Embryonic facial prominence (tissue), 1 donor: ENCODE results near the gene LAMA4.

Experiments
- DNase-seq: peaks from one replicate; pipeline ENCODE4 v3.0.0-alpha.2; 2016; ENCODE audit errors: extremely low spot score

The LAMA4 gene

DNA sequence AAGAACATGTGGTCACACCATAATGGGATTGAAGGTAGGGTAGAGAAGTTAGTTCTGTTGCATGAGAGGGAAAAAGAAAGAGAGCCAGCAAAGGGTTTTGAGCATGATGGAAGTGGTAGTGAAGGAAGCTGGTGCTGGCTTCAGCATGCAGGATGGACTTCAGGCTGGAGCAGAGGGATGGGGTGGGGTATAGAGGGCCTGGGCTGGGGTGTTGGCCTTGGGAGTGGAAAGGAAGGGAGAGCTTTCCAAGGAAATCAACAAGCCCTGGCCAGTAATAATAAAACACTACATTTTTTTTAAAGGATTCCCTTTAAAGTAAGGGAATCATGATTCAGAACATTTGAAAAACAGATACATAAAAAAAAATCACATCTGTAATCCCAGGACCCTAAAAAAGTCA is 61.2 kb downstream of the LAMA4 start:
- no peak for DNase-seq

DNA sequence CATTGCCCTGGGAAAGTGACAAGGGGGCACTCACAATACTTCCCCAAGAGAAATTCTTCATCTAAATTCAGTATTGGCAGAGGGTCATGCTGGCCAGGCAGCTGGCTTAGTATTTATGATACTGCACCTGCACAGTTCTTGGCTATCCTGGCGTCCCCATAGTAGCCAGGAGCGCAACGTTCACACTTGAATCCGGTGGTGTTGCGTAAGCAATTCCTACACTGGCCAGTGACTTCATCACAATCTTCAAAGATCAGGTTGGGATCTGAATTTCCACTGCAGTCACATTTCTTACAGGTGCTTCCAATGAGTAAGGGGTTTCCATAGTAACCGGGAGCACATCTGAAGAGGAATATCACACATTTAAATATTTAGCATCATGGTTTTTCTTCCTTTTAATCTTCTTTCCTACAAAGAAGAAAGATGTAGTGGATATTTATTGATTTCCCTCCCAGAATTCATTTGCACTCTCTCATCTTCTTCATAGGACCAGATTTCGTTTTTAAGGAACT is 62.8 kb downstream of the LAMA4 start:
- DNase-seq: no peak

DNA sequence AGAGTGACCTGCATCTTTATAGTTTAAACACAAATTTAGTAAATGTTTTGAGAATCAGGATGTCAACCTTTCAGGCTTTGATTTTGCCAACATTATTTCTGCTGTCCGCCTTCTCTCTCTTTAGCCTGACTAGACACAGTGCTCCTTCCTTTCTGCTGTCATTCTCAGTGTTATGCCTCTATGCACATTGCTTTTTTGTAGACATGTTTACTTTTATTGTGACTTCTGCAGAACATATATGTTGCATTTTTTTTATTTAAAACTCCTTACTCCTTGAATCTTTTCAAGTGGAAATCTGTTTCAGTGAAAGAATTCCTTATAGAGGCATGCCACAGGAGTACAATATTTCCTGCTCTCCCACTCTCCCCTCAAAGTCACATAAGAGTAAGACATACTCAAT is 64.2 kb downstream of the LAMA4 start:
- DNase-seq: no peak

DNA sequence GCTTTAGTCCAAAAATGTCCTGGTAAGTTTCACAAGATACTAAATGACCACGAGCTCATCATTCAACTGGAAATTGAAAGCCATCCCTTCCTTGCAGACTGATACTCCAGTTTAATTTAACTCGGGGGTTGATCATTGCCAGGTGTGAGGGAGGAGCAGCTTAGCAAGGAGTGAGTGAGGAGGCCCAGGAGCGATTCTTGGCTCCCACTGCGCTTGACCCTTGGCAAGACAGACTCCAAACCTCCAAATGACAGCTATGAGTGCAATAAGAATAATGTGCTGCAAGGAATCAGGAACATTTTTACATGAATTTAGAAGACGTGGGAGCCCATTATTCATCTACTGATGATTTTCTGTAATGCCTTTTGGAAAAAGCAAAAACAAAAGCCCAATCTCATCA is 64.9 kb downstream of the LAMA4 start:
- no peak for DNase-seq

DNA sequence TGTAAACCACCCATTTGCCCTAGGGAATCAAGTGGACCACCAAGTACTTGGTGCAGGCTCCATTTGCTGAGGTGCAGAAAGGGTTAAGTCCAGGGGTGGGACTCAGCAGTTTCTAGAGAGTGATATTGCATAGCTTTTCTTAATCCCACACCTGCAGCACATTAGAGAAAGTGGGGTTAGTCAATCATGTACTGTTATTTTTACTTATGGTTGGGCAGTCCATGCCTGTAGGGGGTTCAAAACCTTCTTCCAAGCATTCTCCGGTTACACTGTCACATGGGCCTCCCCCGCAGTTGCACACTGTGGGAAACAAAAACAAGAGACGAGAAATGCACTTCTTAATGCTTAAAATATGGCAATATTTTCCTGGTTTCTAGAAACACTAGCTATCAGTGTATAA is 65.5 kb downstream of the LAMA4 start:
- DNase-seq: peak; percentile 76

DNA sequence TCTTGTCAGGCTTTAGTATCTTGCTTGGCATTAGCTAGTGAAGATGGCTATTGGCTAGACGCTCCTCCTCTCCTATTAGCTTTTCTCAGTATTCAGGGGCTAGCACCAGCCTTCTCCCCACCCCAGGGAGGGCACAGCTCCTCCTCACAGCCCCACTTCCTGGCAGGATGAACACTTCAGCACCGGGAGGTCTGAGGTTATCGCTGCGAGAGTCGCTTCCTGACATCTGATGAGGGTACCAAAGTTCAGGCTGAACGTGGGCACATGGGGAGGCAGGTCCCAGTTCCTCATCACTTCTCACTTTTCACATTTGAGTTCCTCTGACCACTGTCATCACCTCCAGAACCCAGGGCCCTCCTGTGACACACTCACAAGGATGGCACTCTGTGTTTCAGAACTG is 66.6 kb downstream of the LAMA4 start:
- no peak for DNase-seq

DNA sequence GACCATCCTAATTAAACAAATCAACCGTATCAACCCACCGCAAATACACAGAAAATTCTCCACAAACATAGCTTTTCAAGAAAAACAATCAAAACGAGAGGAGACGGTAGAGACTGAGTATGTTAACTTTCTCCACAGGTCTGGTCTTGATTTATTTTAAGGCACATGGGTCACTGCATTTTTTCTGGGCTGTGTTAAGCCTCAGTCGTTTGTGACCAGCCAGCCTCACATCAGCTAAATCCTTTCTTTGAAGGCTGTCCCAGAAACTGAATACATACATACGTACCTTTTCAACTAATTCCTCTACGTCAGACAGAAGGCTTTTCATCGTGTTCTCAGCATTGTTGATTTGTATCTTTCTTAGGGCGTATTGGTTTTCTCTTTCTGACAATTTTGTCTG is 69.4 kb downstream of the LAMA4 start:
- DNase-seq: peak; percentile 78

DNA sequence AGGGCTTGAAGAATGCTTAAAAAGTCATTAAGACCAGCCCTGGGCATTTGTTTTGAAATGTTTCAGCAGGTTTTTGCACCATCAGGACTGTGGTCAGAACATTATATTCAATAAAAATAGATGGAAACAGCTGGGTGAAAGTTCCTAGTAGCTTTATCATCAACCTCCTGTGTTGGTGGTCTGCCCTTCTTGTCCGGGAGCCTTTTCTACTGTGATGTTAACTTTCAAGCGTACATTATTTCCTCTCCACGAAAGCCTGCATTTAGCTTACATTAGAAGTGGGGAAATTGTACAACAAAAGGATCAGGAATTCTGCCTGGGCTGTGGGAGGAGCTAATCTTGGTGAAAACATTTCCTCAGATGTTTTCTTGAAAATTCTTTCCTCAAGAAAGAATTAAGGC is 71.1 kb downstream of the LAMA4 start:
- no peak for DNase-seq

DNA sequence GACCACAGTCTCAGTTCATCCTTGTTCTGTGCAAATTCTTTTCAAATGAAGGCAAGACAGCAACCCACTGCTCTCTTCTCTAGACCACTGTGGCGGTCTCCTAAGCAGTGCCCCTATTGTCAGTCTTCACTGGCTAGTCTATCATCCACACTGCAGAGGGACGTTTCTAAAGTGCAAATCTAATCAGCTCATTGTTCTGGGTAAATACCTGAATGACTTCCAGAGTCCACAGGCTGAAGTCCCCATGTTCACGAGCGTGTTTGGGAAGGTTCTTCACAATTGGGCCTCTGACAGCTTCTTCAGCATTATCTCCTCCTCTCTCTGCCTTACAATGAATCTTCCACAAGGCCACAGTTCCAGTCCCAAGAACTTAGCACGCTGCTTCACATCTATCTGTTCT is 73.2 kb downstream of the LAMA4 start:
- DNase-seq: no peak

DNA sequence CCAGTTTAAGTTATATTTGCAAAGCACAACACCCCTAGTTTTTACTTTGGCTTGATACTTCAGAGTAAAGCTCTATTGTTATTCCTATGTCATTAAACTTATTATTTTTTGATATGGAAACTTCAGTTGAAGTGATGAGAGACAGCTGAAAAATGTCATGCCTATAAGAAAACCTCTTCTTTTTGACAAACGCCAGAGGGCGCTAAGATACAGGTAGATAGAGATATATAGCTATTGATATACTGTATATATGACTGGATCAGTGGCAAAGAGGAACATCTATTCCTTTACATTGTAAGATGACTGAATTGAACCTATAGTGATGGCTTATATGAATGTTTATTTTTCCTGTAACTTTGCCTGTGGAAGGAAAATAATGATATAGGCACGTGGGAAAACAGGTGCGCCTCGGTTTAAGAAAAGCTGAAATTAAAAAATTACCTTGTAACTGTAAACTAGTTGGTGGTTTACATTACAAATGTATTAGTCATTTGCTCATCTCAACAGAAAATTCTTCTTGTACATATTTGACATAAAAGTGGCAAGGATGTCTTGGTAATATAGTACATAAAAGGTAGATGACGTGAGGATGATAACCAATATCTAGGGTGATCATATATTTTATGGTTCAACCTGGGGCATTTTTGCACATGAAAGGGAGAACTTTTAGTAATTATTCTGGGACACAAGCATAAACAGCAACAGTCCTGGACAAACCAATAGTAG is 74.1 kb downstream of the LAMA4 start:
- peak; percentile 83 for DNase-seq

DNA sequence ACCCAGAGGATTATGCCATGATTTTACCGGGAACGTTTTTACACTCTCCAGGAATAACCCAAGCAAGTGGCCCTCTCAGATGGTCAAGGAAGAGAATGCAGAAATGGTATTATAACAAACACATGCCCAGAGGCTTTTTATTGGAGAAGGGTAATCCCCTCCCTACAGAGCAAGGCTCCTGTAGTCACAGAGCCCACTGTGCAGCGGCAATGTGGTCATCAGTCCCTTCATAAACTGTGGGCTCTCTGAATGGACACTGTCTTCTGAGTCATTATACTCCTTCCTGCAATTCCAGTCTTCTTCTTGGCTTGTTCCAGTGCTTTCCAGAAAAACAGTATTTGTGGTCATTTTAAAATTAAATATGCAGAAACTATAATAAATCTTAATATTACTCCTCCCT is 74.7 kb downstream of the LAMA4 start:
- no peak for DNase-seq

DNA sequence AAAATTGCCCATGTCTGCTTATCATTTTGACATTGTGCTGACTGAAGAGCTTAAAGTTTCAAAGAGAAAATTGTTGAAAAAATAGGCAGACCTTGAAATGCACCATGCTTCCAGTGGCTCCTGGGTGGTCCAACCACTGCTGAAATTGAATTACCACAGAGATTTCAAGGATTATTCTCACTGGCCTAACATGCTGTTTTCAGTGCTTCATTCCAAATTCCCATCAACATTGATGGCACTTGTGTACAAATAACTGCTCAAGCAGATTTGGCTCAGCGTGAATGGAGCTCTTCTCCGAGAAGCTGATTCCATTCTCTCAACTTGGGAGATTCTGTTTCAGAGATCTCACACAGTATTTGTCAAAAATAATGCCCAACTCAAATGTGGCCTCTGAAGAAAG is 75.5 kb downstream of the LAMA4 start:
- DNase-seq: no peak

DNA sequence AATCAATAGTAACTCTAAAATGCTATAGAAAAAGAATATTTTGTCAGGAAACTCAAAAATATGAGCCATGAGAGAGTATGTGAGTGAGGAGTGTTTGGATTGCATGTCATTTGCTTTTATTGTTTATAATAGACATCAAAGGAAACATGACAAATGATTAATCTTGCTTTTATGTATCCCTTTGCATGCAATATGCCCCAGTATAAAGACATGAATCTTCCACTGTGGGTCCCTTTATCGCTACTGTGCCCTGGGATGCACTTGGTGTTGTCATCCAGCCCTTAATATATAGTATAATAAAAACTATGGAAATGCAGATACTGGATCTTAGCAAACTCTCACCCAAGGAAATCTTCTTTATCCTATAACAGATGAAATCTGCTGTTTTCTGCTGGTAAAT is 77.3 kb downstream of the LAMA4 start:
- DNase-seq: no peak

DNA sequence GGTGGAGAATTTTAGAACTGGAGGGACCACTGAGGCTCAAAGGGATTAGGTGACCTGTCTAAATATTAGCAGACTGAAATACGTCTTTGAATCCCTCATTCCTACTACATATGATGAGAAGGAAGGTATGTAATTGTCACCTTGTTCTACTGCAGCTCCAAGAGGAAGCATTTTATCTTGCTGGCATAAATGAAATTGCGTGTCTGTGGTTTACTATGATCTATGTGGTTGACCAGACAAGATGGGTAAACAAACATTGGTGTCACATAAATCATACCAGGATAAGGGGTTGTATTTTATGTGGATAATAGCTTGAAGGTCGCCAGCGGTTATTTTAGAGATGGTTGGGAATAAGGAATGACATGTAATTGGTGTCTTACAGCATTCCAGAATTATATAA is 78.2 kb downstream of the LAMA4 start:
- no peak for DNase-seq

DNA sequence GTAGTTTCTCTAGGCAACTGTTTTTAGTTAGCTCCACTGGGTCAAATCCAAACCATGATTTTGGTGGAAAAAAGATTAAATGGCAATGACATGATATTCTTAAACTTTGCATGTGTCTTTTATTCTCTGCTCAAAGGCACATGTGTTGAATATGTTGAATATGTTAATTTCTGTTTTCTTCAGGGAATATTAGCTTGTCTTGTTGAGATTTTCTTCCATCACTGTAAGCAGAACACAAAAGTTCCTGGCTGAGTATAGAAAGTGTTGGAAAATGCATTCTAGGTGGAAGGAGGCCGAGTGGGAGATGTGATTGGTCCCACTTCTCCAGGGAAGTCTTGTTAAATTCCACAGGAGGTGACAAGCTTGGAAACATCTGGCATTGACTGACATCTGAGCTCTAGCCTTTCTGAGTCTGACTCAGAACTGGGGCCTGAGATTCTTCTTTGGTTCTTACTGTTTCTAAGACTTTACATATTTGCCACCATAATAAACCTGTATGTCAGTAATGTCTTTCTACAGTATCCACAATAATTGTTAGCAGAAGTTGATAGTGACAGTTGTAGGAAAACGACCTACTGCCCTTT is 81.1 kb downstream of the LAMA4 start:
- peak; percentile 36 for DNase-seq

DNA sequence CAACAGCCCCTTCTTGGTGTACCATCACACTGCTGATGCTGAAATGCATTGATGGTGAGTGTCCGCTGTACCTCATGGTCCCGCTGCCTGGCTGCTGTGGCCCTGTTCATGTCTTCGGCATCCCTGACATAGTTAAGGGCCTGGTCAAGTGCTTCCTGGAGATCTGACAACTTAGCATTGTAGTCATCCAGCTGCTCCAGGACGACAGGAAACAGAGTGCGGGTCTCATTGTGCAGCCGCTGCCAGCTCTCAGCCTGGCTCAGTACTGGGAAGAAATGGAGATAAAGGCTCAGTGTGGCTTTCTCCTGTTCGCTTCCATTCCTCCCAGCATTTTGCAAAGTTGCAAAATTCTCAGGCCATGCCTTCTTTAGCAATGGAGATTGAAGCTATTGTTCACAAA is 81.8 kb downstream of the LAMA4 start:
- no peak for DNase-seq

DNA sequence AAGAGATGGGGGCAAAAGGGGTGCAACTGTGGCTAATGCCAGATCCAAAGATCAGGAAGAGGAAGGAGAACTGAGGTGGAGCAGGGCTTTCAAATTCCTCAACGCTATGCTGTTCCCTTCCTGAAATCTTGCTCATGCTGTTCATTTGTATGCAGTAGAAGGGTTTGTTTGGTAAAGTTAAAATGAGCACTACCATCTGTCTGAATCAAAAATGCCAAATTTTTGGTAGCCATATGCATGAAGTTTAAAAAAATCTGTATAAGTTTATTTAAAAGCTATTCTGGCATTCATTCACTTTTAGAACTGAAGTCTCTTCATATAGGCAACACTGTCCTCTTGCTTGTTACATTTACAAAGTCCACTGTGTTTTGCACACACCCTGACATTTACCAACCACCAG is 84.8 kb downstream of the LAMA4 start:
- DNase-seq: no peak

DNA sequence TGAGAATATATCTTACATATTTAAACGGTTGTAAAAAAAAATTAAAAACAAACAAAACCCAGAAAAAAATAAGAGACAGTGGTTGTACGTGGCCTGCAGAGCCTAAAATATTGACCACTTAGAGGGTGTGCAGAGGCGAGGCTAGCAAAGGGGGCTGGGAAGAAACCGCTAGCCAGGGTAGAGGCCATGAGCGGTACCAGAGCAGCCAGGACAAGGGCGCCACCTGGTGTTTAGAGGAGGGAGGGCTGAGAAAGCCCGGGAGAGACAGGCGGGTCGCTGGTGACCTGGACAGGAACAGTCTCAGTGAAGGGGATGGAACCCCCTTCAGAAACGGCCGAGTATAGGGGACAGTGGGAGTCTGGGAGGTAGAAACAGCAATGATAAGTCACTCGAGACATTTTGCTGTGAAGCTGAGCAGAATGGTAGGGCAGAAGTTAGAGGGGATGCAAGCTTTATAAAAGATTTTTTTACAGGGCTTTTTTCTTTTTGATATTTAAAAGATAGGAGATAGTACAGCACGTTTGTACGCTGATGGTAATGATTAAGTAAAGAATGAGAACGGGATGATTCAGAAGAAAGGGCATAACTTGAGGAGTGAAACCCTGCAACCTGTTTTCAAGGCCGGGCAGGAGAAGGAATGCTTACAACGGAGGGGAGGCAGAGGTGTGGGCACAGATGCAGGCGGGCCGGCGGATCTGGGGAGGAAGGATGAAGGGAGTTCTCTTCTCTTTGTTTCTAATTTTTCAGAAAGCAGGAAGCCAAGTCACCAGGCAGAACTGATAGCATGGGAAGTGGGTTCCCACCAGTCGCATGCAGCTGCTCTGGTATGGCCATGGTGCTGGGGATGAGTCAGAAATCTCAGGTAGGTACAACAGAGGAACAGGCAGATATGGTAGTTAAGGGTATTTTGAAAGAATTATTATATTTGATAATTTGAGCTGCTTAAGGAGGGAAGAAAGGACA is 90.8 kb downstream of the LAMA4 start:
- DNase-seq: no peak

DNA sequence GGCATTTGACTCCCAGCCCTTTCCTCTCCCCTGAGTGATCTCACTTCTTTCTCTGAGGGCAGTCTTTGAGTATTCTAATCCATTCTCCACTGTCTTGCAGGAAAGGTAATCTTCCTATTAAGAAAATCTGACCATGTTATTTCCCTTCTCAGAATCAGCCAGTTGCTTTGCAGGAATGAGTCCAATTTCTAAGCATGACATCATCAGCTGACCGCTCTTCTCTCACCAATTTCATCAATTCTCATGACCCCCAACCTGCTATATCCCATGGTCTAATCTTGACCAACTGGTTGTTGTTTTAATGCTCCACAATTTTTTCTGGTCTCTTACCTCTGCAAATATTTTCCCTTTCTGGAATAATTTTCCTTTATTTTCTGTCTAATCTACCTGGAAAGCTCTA is 93.6 kb downstream of the LAMA4 start:
- DNase-seq: no peak

DNA sequence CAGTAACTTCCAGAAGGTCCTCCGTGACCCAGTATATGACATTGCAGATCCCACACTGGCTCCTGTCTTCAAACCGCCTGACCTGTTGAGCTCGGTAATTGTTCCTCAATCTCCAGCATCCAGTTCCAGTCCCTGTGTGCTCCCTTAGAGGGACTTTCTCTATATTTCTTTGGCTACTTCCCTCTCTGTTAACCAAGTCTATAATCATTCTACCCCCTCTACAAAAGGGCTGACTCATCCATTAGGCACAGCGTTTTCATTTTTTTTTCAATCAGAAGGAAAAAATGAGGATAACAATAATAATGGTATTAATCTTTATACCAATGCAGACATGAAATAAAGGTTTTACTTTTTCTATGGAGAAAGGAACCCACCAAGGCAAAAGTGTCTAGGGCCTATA is 97.7 kb downstream of the LAMA4 start:
- no peak for DNase-seq

DNA sequence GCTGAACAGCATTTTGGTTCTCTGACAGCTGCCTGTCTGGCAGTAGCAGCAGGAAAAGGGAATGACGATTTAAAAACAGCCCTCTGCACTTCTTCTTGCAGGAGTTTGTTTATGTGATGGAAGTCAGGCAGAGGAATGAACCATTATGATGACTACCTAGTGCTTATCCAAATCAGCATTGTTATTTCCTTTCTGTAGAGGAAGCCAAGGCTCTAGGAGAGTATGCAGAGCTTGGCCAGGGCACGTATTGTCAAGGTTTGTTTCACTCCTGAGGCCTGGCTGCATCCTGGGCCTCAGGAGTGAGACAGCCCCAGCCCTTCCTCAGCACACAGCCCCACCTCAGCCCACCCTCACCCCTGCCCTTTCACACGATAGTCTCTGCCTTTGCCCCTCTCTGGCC is 98.5 kb downstream of the LAMA4 start:
- DNase-seq: no peak

DNA sequence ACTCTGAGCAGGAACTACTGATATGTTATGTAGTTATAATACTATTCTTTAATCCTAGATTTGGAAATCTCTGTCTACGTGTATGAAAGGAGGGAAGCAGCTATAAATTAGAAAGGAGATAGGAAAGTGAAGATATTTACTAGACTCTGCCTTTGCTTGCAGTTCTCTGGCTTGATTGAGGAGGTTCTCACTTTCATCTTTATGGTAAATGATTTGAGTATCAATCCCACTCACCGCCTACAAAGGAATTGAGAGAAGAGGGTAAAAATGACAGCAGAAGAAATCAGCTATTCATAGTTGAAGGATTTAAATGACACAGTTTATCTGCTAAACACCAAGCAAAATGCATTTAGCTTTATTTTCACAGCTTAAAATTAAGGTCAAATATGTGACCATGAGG is 99.7 kb downstream of the LAMA4 start:
- no peak for DNase-seq
